Hematopoietic multipotent progenitor cell treated with erythropoietin and hydrocortisone succinate and interleukin-3 and kit ligand, for 15 days (in vitro differentiated cells): ENCODE results near the gene PNMT.
A peak's percentile ranks its signal among the peaks of the same experiment; 100 is the strongest.

Experiments used
- DNase-seq: peaks from one replicate; pipeline ENCODE4 v3.0.0-alpha.2; 2015; ENCODE audit warnings: low spot score

PNMT gene

GRCh38 chr17:39669897-39670735, 1.9 kb downstream of the PNMT start:
- DNase-seq: no peak

- no peak for DNase-seq
Measured at GRCh38 chr17:39670746-39671145, 2.5 kb downstream of the PNMT start.

DNA sequence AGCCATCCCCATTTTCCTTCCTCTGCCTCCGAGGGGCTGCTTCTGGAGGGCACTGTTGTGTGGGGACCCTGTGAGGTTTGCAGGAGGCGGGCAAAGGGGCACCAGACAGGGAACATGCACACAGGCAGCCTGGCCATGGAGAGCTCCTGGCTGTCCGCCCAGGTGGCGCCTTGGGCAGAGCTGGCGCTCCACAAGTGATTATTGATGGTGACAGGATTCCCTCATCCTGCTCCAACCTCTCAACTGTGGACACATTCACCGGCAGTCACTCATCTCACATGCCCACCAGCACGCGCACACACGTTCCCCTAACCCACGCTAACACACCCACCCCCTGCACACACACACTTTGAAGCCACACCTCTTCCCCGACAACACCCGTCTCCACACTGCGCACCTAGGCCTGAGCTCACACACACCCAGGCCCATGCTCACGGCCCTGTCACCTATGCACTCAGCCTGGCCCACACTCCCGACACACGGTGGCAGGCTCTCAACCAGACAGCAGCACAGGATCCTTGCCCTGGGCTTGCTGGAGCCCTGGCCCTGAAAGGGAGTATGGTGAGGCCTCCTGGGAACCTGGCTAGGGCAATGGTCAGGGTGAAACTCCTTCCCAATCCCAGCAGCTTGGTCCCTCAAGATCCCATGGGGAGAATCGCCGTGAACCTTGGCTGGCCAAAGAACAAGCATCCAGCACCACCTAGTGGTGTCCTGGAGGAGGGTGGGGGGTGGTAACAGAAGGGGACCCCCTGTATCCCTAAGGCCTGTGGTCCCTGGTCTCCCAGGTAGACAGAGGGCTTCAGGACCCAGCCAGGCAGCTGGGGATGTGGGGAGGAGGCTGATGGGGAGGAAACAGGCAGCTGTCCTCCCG, 3.6 kb downstream of the PNMT start:
- no peak for DNase-seq

DNA sequence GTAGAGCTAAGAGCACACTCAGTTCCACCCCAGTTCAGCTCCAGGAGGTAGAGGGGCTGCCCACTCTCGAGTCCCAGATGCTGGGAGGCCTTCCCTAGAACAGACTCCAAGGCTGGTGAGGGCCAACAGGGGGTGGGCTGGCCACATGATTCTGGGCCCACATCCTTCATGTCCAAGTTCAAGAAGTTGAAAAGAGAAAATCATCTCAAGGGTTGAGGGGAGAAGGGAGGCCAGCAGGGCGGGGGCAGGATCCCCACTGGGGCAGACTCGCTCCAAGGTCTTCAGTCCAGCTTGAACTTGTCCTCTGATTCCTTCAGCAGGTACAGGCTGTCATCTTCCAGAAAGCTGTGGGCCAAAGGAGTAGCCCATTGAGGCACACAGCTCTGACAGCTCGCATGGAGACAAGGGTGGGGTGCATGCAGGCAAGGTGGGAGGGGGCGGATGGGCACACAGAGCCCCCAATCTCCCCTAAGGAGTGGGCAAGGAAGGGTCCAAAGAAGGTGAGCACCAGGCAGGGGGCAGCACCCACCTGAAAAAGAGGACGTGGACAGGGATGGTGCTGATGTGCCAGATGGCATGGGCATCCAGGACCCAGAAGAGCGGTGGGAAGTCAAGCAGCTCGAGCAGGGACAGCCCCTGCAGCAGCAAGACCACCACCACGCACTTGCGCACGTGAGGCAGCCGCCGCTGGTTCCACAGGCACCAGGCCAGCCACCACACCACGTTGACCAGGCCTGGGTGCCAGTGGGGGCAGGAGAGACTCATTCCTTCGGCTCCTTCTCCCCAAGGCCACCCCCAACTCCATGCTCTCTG, 4.5 kb downstream of the PNMT start:
- DNase-seq: no peak

DNA sequence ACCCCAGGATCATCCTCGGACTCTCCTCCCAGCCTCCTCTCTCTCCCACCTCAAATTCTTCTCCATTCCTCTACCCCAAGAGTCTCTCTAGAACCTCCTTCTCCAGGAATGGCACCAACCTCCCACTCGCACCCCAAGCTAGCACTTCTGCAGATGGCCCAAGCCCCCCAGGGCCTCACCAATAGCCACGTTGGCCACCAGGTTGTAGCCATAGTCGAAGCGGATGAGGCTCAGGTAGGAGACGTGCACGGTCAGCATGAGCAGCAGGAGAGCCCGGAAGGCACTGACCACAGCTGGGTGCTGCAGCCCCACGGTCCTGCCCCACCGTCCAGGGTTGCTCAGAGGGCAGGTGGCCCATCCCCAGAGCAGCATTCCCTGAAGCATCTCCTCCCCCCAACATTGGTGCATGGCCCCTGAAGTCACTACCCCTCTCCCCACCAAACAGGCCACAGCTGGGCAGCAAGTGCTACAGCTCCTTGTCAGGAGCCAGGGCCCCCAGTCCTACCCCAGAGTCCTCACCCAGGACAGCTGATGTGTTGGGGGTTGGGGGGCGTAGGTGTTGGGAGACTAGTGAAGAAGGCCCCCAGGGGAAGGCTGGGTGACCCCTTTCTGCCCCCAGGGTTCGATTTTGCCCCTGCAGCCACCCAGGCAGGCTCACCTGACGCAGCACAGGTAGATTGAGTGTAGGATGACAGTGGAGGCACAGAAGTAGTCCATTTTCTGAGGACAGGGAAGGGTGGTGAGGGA, 5.3 kb downstream of the PNMT start:
- no peak for DNase-seq

DNA sequence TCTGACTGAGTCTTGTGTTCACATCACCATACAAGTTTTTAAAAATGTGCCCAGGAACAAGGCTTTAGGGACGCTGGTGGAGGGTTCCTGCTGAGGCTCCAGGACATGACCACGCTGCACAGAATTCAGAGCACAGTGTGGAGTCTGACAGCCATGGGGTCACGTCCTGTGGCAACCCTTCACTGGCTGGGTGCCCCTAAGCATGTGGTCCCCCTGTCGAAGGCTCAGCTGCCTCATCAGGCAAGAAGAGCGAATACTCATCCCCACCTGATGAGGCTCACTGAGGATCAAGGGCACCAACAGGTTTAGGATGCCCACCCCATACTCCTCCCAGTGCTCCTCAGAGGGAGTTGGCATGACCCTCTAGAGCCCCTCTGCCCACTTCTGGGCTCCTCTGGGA, 5.9 kb downstream of the PNMT start:
- DNase-seq: no peak

GRCh38 chr17:39674702-39675389, 6.6 kb downstream of the PNMT start:
- no peak for DNase-seq

DNA sequence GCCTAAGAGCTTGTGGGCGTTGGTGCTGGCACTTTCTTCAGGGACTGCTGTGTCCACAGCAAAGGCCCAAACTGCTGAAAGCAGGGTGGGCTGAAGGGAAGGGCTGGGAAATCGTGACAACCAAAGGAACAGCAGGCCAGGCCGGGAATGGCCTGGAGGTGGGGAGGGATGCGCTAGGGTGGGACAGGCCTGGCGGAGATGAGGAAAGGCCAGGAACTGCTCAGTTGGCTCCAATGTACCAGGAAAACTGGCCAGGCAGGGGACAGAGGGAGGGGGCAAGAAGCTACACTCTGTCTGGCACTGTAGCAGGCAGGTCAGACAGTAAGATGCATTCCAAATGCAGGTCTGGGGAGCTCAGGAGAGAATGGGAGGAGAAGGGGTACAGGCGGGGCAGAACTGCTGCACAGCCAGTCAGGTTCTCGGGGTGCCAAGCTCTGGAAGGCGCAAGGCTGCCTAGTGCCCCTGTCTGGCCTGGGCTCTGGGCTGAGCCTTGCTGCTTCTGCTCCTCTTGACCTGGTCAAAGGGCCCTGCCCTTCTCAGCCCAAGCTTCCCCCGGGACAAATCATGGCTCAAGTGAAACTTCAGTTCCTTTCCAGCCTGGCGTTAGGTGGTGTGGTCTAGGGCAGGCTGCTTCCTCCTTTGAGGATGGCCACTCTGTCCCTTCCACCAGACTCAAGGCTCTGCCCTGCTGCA, 7.3 kb downstream of the PNMT start:
- DNase-seq: no peak

GRCh38 chr17:39676198-39676819, 8.1 kb downstream of the PNMT start:
- DNase-seq: peak; percentile 30

DNA sequence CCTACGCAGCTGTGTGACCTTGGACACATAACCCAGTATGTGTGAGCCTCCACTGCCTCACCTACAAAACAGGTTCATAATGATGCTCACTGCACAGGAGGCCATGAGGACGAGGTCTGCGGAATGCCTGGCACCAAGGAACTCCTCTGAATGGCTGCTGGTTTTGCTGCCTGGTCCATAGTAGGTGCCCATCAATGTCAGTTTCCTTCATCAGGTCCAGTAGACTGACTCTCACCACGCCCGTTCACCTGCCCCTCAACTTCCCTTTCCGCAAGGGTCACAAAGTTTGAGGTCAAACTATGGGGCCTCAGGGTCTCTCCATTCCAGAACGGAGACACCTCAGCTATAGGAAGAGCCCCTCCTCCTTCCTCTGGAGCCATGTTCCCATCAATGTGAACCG, 8.8 kb downstream of the PNMT start:
- DNase-seq: no peak

- DNase-seq: no peak
Measured at GRCh38 chr17:39677542-39678339, 9.5 kb downstream of the PNMT start.

GRCh38 chr17:39678340-39679116, 10.3 kb downstream of the PNMT start:
- no peak for DNase-seq

- peak; percentile 43 for DNase-seq
Measured at GRCh38 chr17:39679521-39680192, 11.4 kb downstream of the PNMT start.

DNA sequence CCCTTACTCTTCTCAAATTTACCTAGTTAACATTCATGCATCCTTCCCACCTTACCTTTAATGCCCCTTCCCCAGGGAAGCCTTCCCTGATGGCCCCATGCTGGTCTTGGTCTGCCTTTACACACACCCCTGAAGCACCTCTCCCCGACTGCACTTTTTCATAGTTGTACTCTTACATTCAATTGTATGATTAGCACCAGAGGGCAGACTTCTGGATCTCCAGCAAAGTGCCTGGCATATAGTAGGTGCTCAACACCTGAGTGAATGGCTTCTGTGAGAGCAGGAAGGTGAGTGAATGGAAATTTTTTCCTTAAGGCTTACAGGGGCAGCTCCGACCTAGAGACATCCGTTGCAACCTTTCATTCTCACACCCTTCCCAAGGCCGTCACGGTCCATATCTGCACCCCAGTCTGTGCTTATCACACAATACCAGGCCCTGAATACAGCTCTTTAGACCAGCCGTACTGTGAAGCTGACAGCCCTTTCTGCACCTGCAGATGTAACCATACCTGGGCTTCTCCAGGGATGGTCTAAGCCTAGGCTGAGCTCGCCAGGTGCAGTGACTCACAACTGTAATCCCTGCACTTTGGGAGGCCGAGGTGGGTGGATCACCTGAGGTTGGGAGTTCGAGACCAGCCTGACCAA, 15.2 kb downstream of the PNMT start:
- peak; percentile 53 for DNase-seq

DNA sequence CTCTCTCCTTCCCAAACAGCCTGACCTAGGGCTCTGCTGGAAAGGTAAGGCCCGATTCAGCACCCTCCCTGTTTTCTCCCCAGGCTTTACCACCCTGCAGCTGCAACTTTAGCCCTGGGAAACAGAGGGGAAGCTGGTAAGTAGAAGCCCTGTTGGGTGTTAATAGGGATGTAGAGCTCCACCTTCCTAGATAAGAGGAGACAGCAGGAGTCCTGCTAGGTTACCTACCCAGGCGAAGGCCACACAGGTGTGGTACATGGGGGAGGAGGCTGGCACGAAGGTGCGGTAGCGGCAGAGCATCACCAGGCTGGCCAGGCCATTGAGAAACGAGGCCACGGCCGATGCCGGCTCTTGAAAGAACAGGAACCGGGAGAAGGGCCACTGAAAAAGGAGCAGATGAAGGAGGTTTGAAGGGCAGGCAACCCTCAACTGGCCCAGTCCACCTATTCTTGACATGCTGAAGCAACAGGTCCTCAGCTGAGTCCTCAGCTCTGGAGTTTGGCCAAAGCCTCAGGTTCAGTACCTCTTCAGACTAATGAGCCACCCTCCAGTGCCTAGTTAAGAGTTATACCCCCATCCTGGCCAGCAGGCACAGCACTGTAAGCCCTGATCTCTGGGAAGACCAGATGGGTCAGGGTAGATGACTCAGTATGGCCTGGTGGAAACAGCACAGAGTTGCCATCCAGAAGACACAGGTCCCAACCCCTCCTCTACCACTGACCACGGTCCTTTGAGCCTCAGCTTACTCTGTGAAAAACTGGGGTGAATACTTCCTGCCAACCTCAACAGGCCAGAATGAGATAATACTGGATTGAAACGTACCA, 16.3 kb downstream of the PNMT start:
- DNase-seq: no peak

GRCh38 chr17:39687101-39687545, 18.9 kb downstream of the PNMT start:
- no peak for DNase-seq
